Measurements from ENCODE around the gene ADPRM.
"Not testable (repeated sequence)": the region's sequence is repeated elsewhere in the genome, so short reads cannot be mapped to it uniquely, and the experiment has no call there.

ADPRM gene, protein sequence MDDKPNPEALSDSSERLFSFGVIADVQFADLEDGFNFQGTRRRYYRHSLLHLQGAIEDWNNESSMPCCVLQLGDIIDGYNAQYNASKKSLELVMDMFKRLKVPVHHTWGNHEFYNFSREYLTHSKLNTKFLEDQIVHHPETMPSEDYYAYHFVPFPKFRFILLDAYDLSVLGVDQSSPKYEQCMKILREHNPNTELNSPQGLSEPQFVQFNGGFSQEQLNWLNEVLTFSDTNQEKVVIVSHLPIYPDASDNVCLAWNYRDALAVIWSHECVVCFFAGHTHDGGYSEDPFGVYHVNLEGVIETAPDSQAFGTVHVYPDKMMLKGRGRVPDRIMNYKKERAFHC

DNA sequence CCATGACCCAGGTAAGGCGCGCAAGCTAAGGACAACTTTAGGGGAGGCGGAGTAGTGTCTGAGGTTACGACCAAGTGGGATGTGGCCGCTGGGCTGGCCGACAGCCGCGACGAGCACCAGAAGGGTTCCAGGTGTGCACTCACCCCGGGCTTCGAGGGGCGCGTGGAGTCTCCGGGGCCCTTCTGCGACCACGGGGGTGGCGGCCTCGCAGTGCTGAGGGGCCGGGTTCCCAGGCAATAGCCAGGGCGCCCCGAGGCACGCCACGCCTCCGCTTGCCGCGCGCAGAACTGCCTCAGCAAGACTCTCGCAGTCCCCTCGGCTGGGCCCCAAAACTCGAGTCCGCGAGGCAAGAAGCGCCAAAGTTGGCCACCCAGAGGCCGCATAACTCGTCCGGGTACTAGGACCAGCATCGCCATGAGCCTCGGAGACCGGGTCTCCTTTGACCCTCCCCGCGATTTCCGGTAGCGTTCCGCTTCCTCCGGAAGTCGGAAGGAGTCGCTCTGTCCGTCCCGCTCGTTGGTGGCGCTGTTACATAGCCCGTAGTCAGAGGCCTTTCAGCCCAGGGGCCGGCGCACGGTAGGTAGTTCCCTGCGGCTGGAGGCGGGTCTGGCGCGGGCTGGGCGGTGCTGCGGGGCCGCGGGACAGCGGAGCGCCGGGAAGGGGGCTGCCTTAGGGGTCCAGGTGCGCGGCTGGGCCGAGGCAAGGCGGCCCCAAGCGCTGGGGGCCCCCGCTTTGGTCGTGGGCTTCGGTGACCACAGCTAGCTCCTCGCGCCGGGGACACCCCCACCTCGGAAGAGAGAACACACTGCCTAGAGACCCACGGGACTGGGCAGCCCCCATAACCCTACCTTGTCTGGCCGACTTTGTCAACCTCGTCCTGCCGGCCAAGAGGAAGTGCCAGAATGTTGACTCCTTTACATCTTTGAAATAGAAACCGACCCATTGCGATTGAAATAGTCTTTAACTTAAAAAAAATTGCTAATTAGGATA is at the start of gene ADPRM, which contains the start of gene SCO1:
Gene ADPRM, plus strand, starts transcription at position 503 of the 990 bp plus-strand sequence. CDS start 7,333 bp downstream, outside the sequence.
Gene SCO1, minus strand, starts transcription at position 442 of the 990 bp plus-strand sequence. Its CDS starts 26 bp downstream, at position 416.
- peak; percentile 85 to 87 for DNase-seq (ENCODE audit: low read depth in 2 of 2)

DNA sequence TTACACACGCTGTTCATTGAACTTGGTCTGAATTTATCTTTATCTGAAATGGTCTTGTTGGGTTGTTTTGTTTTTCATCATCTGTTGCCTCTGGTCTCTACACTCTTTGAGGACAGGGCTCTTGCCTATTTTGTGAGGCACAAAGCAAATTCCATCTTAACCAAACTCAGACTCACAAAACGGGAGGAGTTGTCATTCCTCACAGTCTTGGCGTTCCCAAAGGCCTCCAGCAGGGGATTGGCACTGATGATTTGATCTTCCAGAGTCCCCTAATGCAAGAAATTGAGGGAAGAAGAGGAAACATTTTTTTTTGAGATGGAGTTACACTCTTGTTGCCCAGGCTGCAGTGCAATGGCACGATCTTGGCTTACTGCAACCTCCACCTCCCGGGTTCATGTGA is 49.0 kb upstream of the ADPRM start:
- DNase-seq (ENCODE audit: low read depth in 2 of 2): no peak

DNA sequence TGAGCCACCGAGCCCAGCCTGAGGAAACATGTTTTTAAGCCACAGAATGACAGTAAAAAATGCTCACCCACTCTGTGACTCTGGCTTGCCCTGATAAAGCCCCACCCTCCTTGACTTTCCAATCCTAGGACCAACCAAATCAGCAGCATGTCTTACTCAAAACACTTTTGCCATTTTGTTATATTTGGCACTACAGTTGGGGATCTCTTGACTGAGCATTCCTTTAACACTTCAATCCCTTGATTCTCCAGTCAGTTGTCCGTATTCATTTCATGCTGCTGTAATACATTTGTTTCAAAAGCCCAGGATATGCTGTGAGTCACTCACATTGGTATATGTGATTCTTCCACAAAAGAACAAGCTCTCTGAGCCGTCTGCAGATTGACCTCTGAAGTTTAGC is 48.4 kb upstream of the ADPRM start:
- no peak for DNase-seq (ENCODE audit: low read depth in 2 of 2)

DNA sequence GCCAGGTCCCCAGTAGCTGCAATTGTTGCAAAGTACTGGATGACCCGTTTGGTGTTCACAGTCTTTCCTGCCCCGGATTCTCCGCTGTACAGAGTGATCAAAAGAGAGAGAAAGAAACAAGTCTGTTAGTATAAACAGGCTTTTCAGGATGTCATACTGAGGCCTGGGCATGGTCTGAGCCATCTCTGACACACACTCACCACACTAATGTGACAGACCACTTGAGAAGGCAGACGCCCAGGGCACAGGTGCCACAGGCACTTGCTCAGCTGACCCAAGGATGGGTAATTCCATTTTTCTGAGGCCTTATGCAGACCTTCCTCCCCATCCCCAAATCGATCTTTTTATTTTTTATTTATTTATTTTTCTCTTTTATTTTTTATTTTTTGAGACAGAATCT is 47.8 kb upstream of the ADPRM start:
- no peak for DNase-seq (ENCODE audit: low read depth in 2 of 2)

DNA sequence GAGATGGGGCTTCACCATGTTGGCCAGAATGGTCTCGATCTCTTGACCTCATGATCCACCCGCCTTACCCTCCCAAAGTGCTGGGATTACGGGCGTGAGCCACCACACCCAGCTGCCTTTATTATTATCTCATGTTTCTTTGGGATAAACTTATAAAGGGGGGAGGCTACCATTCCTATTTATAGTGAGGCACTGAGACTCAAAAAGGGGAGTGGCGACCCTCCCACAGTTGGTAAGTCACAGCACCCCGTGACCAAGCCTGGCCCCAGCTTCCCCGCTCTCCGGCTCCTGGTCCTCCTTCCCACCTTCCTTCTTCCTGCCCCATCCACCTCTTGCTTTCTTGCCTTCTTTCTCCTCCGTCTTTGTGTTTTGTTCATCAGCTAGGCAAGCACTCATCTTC is 45.5 kb upstream of the ADPRM start:
- DNase-seq (ENCODE audit: low read depth in 2 of 2): no peak

DNA sequence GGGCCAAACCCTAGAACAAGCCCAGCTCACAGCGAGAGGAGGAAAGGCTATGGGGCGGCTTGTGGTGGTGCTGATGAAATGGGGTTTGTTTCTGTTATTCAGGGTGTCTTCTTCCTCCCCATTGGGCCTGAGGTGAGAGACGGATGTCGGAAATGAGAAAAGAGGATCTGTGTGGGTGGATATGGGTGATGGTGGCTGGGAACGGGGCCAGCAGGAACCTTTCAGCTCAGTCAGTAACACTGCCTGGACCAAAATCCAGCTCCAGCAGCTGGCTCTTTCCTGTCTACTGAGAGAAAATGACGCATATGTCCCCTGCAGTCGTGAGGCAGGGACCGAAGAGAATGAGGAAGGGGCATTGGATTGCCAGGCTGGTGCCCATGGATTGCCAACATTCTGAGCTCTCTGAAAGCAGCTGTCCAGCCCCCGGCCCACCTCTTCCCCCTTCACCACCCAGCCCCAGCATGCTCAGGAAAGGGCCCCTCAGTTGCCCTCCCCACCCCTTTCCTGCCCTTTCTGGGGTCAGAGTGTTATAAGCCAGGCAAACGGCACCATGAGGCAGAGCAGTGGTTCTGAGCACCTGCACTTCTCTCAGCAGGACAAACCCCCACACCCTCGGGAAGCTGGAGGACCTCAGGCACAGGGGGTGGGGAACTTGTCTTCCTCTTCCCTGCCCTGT is 44.3 kb upstream of the ADPRM start:
- DNase-seq (ENCODE audit: low read depth in 2 of 2): no peak

DNA sequence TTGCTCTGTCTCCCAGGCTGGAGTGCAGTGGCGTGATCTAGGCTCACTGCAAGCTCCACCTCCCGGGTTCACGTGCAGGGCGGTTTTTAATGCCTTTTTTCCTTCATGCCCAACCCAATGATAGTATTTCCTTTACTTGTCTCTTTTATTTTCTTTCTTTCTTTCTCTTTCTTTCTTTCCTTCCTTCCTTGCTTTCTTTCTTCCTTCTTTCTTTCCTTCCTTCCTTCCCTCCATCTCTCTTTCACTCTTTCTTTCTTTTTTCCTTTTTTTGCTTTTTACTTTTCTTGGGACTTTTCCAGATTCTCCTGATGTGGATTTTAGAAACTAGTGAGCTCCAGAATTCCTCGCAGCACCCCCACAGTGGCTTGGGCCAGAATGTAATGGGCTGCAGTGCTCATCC is 43.4 kb upstream of the ADPRM start:
- DNase-seq (ENCODE audit: low read depth in 2 of 2): no peak

DNA sequence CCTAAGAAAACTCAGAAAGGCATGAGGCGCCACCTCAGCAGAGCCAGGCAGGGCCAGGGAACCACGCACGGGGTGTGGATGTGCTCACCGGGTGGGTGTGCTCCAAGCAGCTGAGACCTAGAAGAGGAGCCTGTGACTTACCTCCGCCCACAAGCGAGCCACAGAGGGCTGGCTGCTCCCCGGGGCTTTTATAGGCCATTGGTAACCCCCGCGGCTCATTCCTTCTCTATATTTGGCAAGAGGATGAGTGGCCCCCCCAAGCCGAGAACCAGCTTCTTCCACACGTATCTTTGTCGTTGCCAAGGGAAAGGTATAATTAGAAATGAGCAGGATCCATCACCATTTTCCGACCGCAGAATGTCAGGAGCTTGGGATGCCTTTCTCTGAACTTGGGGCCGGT is 40.2 kb upstream of the ADPRM start, which contains the start of gene MYH3:
Gene MYH3, minus strand, starts transcription at position 162 of the 400 bp plus-strand sequence. CDS start 2,245 bp downstream, outside the sequence.
- DNase-seq (ENCODE audit: low read depth in 2 of 2): no peak

DNA sequence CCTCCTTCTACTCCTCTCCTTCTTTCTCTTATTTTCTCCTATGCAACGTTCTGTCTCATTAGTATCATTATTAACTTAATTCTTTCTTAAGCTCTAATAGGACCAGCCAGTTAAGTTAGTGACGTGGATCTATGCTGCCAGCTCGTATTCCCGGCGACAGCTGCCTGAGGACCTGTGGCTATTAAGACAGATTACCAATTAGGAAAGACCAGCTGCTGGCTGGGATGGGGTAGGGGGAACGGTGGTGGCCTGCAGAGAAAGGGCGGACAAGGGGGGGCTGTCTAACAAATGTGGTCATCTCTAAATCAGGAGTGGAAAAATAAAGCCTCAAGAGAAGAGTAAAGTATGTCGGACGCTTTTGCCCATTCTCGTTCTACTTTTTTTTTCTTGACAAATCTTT is 39.5 kb upstream of the ADPRM start:
- no peak for DNase-seq (ENCODE audit: low read depth in 2 of 2)

DNA sequence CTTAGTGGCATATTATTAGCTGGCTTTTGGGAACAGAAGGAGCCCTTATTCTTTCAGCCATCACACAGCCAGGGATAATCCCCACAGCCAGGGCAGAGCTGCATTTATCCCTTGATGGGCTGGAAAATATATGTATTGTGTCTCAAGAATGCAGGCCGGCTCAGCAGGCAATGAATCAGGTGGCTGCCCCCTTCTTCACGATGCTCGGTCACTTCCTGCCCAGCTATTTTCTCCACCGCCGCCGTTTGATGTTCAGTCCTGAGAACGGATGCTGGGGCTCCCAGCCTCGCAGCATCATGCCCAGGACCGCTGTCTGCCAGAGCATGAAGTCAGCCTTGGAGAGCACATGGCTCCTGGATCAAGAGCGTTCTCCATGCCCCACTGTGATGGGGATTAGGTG is 36.0 kb upstream of the ADPRM start:
- no peak for DNase-seq (ENCODE audit: low read depth in 2 of 2)

DNA sequence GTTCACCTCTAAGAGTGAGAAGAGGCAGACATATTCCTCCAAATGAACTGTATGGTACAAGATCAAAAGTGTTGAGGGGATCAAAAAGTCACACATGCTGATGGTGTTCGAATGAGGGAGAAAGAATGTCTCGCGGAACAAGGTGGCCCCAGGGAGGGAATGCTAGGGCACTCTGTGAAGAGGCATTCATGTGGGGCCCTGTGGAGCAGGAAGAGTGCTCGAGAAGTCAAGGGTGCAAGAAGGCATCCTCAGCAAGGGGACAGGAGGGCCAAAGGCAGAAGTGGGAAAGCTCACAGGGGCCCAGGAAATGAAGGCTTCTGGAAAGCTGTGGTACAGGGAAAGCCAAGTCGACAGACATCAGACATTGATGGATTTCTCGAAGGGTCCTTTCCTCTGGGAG is 34.2 kb upstream of the ADPRM start:
- no peak for DNase-seq (ENCODE audit: low read depth in 2 of 2)

DNA sequence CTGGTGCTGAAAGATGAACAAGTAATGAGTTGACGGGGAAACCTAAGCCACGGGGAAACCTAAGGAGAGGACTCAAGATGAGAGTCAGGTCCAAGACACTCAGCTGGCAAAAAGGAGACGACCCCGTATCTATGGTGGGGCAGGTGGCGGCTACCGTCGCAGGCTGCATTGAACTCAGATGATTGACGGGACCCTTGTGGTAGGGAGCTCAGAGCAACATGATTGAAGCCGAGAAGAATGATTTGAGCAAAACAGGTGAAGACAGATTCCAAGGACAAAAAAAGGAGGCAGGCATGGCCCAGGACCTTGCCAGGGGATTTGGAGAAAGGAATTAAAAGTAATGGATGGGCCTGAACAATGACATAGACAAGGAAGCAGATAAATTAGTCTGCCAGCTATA is 32.8 kb upstream of the ADPRM start:
- DNase-seq (ENCODE audit: low read depth in 2 of 2): no peak

DNA sequence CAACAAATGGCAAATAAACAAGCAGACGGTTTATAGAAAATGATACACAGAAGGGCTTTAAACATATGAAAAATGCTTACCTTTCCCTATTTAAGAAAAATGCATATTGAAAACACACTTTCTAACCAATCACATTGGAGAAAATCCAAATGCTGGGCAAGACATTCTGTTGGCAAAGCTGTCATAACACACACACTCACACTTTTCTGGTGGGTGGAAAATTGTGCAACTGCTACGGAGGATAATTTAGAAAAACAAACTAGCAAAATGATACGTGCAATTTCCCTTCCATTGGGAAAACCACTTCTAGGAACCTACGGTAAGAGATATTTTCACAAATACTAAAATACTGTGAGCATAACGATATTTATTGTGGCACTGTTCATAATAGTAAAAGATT is 30.5 kb upstream of the ADPRM start:
- no peak for DNase-seq (ENCODE audit: low read depth in 2 of 2)

DNA sequence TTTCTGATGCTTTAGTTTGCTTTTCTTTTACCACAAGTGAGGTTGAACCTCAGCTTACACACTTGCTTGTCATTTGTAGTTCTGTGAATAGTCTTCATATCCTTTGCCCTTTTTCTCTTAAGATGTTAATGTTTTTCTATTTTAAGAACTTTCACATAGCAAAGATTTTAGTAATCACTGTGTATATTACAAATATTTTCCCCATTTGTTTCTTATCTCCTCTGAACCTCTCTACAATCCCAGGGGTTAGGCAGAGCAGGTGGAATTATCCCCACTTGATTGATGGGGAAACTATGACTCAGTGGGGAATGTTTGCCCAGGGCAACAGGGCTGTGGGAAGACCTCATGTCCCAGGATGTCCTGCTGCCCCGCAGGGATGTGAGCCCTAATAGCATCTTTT is 28.6 kb upstream of the ADPRM start:
- DNase-seq (ENCODE audit: low read depth in 2 of 2): no peak

DNA sequence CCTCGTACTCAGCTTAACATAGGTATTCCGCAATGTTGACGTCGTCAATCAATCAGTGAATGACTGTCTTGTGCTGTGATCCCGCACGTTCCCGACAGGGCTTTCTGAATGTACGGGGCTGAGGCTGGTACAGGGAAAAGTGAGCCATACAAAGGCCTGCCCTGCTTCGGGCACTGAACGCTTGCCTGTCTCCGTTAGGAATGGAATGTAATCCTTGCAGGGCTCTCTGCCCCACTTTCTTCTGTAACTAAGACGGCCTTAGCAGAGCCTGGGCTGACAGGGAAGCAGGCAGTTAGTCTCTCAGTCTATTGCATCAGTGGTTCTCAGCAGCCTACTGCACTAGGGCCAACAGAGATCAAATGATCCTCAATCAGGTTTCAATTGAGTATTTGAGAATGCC is 24.1 kb upstream of the ADPRM start:
- no peak for DNase-seq (ENCODE audit: low read depth in 2 of 2)

DNA sequence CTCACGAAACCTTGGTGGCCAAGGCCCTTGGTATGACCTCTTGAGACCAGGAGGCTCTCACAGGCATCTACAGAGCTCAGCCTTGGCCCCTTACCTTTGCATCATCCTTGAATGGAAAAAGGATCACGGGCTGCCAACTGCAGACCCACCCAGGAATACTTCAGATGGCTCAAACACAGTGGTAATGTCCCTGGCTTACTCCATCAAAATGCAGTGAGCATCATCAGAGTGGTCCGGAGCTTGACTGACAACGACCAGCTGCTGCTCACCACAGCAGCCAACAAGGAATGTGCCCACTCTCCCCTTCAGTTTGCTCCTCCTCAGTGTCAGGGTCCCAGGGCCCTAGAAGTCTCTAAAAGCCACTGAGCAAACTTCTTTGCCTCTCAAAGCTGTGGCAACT is 22.7 kb upstream of the ADPRM start:
- no peak for DNase-seq (ENCODE audit: low read depth in 2 of 2)

DNA sequence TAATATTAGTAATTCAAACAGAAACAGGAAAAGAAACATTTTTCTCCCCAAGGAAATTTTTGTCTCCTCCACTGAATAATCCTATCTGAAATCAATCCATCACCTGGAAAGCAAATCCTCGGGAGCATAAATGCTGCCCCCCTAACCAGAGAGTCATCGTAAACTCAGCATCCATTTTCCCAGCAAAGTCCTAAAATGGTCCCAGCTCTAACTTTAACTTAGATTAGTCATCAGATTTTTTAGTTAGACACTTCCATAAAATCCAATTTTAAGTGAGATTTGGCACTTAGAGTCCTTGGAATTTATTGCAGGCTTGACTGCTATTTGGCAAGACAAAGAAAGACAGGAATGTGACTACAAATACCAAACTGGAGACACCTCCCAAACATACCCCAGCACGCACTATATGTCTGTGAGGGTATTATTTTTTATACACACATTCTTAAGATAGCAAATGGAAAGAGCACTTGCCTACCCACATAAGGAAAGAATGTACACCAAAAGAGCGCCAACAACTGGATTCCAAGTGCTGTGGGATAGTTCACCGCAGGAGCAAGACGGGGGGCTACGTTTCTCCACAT is 15.4 kb upstream of the ADPRM start:
- no peak for DNase-seq (ENCODE audit: low read depth in 2 of 2)

DNA sequence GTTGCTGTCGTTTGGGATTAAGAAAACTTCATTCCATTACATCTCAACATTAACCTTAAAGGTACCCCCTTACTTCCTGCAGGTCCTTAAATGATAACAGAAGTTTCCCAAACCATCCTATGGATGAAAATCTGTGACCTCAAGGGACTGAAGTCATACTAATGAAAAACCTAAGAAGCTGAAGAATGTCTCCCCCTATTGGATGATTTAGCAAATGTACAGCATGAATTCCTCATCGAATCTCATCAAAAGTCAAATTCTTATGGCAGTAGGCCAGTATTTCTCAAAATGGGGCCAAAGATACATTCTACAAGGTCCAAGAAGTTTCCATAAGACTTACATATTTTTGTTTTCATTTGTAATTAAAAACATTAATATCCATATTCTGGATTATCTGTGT is 13.5 kb upstream of the ADPRM start:
- no peak for DNase-seq (ENCODE audit: low read depth in 2 of 2)

DNA sequence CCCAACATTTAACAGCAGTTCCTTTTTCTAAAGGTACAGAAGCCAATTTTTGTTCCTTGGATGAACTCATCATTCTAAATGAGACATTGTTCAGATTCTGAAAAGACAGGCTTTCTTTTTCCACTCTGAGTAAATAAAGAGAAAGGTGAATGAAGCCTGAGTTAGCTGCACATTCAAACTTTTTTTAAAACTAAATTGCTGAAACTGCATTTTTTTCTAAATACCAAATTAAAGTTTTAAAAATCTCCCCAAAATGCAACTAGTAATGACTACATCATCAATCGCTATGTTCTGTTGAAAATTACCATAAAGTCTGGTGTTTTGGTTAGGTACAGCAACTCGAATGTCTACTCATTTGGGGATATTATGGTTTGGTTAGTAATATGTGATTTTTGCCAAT is 9.9 kb upstream of the ADPRM start:
- no peak for DNase-seq (ENCODE audit: low read depth in 2 of 2)

DNA sequence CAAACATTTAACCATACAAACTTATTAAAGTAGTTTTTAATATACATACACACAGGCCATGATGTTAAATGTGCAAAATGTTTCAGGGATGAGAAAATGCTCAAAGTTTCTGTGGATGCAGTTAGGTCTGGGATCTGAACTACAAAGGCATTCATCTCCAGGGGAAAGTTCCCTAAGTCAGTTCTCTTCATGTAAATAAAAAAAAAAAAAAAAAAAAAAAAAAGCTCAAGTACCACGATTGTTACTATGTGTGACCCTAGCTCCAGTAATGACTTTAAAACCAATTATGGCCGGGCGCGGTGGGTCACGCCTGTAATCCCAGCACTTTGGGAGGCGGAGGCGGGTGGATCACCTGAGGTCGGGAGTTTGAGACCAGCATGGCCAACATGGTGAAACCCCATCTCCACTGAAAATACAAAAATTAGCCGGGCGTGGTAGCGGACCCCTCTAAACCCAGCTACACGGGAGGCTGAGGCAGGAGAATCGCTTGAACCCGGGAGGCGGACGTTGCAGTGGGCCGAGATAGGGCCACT is 1.5 kb upstream of the ADPRM start:
- not testable (repeated sequence) for DNase-seq (ENCODE audit: low read depth in 2 of 2)

DNA sequence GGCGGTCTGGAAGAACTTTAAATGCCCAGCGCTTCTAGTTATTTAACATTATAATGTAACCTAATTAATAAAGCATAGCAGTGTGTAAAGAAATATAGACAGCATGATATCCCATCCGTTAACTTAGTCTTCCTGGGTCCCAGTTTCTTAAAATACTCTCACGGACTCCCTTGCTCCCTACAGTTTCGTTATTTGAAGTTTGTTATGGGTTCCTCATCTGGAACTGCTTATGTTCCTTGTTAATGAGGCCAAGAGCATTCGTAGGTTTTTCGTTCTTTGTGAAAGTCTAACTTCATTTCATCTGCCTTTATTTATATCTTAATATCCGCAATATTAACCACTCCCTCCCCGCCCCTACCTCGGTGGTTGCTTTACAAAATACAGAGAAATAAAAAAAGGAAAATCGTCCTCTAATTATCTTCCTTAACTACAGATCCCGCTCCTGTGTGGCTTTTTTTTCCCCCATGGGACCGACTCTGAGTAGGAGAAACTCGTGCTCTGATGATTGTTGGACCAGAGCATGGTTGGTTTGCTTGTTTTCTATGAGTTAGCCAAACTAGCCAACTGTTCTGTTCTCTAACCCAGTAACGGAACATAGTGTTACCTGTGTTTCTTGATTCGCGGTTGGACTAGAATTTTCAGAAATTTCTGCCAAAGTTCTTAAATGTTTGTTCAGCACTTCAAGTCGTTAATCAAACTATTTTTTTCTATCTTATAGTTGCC is 863 bp downstream of the ADPRM start:
- no peak for DNase-seq (ENCODE audit: low read depth in 2 of 2)

Measured in stimulated activated CD8-positive, alpha-beta memory T cell treated with anti-CD3 and anti-CD28 coated beads, Interleukin-15, amount 100 ng/mL, for 48 hours (primary cell).